Measurements from ENCODE around the gene CYB5RL.
A peak's percentile ranks its signal among the peaks of the same experiment; 100 is the strongest.
"Not testable (repeated sequence)": the region's sequence is repeated elsewhere in the genome, so short reads cannot be mapped to it uniquely, and the experiment has no call there.

The CYB5RL gene, protein sequence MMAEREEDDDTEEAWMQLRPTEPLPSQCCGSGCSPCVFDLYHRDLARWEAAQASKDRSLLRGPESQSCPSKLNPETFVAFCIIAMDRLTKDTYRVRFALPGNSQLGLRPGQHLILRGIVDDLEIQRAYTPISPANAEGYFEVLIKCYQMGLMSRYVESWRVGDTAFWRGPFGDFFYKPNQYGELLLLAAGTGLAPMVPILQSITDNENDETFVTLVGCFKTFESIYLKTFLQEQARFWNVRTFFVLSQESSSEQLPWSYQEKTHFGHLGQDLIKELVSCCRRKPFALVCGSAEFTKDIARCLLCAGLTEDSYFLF

DNA sequence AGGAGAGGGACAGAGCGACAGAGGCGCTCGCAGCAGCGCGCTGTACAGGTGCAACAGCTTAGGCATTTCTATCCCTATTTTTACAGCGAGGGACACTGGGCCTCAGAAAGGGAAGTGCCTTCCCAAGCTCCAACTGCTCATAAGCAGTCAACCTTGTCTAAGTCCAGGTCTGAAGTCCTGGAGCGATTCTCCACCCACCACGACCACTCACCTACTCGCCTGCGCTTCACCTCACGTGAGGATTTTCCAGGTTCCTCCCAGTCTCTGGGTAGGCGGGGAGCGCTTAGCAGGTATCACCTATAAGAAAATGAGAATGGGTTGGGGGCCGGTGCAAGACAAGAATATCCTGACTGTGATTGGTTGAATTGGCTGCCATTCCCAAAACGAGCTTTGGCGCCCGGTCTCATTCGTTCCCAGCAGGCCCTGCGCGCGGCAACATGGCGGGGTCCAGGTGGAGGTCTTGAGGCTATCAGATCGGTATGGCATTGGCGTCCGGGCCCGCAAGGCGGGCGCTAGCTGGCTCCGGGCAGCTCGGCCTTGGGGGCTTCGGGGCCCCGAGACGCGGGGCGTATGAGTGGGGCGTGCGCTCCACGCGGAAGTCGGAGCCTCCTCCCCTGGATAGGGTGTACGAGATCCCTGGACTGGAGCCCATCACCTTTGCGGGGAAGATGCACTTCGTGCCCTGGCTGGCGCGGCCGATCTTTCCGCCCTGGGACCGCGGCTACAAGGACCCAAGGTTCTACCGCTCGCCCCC lies at the start of gene CYB5RL, which contains the start of gene MRPL37:
CYB5RL (minus strand) TSS at position 266 of the 754 bp plus-strand sequence. CDS start 4,414 bp downstream, outside the sequence.
MRPL37 (plus strand) TSS at position 403 of the 754 bp plus-strand sequence; CDS start at position 480, 77 bp downstream.
- peak; percentile 98 for FAIRE-seq

DNA sequence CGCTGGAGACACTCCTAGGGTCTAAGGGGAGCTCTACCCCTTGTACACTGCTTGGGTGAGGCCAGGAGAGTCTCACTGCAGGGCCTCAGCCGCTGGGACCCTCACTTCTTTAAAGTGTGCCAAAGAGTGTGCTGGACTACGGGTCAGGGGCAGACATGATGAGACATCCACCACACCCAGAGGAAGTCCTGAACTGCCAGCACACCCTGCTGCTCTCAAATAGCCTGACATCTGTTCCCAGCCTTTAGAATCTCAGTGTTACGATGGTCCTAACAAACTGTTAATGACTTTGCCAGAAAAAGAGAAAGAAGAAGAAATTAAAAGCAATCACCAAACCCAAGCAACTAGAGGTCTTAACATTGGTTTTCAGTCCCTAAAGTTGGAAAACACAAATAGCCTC lies 49.1 kb upstream of the CYB5RL start:
- FAIRE-seq, result no peak

DNA sequence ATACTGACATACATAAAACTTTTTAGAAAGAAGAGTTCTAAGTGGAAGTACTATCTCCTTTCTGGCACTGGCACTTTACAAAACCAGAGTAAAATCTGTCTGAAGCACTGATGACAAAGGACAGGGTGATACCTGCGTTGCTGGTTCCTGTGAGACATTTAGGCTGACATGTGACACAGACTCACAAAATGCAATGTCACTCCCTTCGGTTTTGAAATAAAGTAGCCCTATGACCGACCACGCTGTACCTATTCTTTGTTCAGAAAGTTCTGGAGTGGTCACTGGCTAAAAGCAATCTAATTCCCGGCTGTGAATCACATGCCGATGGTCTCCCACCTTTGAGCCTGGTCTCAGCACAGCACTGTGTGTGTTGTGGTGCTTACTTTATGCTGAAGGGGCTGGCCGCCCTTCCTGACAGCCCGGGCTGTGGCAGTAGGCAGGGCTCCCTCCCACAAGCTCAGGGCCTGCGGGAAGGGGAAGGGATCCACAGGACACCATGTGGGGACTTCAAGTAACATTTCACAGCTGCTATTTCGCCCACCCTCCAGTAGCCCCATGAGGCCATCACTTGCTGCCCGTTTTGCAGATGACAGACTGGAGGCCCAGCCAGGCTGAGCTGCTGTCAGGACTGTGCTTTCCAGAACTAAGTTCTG lies 48.2 kb upstream of the CYB5RL start:
- FAIRE-seq, result no peak

DNA sequence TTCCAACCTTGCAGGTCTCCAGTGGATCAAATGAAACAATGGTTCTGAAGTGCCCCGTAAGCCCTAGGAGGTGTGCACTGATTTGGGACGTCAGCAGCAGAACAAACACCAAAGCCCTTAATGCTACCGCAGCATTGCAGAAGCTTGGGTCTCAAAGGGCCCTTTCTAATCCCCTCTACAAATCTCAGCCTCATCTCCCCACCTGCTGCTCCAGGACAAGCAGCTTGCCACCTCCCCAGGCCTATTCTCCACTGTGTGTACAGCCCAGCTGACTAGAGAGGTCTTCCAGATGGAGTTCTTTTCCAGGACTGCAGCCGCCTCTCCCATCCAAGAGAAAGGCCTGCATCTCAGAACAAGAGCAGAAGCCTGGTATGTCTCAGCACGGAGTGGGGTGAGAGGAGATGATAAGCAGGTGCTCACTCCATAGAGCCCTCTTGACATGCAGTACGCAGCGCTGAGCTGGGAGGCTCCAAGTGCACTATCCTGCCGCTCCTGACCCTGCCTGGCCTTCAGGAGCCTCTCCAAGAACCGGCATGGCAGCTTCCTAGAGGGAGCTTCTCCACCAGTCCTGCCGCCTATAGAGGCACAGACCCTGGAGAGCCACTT lies 46.4 kb upstream of the CYB5RL start:
- FAIRE-seq, result no peak

DNA sequence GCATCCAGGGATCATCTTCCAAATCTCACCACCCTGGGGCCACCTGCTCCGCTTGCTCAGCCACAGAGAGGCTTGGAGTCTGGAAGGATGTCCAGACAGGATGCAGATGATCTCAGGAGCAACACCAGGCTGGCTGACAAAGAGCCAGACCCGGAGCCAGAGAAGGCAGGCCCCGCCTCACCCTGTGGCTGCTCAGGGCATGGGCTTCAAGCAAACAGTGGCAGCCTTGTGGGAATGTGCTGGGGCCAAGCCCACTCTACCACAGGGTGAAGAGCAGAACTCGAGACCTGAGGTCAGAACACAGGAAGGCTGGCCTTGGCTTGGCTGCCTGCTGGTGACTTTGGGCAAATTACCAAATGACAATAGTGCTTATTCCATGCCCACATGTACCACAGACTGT lies 45.7 kb upstream of the CYB5RL start:
- no peak for FAIRE-seq

DNA sequence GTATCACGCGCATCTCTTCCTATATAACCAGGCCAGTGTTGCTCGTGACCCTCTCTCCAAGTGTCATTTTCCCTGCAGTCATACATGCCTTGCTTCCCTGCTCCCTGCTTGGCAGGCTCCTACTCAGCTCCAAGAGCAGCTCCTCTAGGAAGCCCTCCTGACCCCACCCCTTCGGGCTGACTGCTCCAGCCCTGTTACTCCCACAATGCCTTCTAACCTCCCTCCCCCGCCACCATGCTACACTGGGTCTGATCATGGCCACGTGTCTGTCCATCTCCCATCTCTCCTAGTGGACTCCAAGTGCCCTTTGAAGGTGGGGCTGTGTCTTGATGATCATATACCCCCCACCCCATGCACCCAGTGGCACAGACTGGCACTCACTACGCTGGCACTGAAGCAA lies 44.8 kb upstream of the CYB5RL start:
- no peak for FAIRE-seq

DNA sequence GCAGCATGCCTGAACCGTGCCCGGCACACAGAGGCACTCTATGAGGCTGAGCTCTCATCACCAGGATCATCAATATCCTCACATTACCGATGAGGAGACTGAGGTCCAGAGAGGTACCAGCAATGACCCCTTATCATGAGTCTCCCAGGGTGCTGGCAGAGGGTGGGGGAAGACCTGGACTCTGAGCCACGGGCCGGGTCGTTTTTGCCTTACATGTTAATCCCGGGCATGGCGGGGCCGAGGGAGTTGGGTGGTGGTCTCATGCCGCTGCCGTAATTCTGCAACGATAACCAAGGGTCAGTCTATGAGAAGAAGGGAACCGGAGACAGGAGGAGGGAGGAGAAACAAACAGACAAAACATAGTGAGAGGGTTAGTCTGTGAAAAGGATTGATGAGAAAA lies 43.2 kb upstream of the CYB5RL start:
- FAIRE-seq, result no peak

DNA sequence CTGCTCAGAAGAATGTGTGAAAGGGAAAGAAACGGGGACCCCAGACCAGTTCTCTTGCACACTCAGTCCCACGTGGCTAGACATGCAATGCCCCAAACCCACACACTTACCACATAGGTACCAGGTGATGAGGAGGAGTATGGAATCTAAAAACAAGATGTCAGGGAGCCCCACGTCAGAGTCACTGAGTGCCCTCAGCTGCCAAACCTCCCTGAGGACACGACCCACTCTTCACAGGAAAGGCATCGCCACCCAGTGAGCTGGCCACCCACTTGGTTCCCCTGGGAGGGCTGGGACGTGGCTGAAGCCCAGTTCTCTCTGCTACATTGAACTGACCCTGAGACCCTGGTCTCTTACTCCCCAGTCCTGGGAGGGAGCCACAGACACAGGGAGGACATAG lies 41.5 kb upstream of the CYB5RL start:
- no peak for FAIRE-seq

DNA sequence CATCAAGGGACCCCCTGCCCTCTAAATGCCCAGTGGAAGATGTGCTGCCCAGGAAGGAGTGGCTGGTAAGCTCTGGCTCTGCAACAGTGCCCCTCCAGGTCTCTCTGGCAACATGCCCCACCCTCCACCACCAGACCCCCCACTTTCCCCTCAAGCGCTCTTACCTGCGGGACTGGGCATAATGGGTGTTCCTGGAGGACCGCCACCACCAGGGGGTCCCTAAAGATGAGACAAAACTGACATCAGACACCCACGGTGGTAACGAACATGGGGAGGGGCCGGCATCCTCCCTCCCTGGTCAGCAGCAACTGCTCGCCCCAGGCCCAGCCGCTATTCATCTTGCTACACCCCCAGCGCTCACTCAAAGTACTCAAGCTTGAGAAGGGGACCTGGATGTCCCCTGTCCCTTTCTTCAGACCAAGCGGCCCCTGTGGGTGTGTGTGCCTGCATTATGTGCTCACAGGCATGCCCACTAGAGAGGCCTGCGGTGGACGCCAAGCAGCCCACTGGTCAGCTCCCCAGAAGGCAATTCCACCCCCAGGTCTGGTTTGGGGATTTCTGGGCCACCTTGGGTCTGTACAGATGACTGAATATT lies 41.0 kb upstream of the CYB5RL start:
- no peak for FAIRE-seq

DNA sequence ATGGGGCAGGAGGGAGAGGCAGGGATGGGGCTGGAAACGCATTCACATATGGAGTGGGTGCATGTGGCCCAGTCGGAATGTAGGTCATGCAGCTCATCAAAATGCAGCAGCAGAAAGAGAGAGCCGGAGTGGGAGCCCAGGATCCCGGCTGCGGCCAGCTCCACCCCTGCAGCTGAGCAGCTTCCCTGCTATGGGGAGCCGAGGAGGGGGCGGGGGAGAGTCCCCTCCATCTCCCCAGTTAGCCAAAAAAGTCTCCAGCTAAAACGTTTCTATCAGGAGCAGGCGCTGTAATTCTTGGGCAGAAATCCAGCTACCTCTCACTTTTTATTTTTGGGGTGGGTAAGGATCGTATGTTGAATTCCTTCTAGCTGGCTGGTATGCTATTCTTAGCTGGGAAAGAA lies 39.8 kb upstream of the CYB5RL start:
- FAIRE-seq, result no peak

DNA sequence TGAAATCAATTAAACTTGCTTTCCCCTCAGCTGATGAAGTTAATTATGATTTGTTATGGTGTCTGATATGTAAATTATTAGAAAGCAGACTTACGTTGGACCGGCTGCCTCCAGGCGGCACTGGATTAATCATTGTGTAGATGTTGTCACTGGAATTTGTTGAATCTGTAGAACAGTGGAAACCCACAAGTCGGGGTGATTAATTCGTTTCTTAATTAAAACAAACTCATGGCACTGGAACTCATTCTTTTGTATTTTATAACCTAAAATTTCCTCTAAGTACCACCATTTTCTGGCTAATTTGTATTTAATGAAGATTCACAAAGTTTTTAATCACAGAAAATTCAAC lies 39.2 kb upstream of the CYB5RL start:
- FAIRE-seq, result no peak

DNA sequence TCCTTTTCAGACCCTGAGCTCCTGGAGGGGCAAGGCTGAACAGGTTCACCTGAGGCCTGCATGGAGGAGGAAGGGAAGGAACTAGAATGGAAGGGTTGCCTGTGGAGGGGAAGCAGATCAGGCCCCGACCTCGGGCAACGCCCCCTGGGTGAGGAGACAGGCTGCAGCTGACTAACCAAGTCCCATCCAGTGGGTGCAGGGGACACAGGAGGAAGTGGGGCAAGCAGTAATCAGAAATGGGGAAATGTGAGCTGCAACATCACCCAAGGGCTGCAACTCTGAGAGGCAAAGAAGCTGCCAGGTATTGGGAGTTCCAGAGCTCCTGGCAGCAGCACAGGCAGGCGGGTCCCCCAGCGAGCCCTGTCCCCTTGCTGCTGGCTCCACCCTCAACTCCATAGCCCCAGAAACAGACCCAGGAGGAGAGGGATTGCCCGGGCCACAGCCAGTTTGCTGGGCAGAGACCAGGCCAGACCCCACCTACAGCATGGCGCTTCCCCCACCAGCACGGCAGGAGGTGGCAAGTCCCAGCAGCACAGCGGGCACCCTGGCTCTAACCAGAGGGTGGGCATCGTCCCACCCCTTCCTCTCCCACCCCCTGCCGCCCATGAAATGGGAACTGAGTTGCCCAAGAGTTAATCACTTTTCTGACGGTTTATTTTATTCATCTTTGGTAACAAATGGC lies 38.7 kb upstream of the CYB5RL start:
- FAIRE-seq, result no peak

DNA sequence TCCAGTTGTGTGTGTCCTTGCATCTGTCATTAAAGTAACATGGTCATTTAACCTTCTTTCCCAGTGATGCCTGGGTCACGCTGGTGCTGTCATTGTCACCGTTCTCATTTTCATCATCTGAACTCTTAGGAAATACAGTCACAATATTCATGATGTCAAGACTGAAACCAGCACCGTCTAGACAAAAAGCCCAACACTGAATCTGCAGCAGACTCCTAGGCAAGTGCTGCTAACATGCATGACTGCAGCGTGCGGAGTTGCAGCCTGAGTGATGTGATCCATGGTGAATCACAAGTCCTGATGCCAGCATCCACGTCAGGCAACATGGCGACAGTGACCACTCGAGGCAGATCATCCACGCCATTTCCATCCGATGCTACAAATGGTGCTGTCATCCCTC lies 37.8 kb upstream of the CYB5RL start:
- FAIRE-seq, result no peak

DNA sequence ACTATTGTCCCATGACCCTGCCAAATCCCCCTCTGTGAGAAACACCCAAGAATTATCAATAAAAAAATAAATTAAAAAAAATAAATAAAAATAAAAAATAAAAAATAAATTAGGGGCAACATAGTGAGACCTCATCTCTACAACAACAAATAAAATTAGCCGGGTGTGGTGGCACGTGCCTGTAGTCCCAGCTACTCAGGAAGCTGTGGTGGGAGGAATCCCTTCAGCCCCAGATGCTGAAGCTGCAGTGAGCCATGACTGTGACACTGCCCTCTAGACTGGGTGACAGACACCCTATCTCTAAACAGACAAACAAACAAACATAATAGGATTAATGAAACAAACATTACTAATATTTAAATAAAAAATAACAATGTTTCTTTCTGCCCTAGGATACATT lies 34.5 kb upstream of the CYB5RL start:
- no peak for FAIRE-seq

DNA sequence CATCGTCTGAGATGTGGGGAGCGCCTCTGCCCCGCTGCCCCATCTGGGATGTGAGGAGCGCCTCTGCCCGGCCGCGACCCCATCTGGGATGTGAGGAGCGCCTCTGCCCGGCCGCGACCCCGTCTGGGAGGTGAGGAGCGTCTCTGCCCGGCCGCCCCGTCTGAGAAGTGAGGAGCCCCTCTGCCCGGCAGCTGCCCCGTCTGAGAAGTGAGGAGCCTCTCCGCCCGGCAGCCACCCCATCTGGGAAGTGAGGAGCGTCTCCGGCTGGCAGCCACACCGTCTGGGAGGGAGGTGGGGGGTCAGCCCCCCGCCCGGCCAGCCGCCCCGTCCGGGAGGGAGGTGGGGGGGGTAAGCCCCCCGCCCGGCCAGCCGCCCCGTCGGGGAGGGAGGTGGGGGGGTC lies 33.4 kb upstream of the CYB5RL start:
- FAIRE-seq, result not testable (repeated sequence)

DNA sequence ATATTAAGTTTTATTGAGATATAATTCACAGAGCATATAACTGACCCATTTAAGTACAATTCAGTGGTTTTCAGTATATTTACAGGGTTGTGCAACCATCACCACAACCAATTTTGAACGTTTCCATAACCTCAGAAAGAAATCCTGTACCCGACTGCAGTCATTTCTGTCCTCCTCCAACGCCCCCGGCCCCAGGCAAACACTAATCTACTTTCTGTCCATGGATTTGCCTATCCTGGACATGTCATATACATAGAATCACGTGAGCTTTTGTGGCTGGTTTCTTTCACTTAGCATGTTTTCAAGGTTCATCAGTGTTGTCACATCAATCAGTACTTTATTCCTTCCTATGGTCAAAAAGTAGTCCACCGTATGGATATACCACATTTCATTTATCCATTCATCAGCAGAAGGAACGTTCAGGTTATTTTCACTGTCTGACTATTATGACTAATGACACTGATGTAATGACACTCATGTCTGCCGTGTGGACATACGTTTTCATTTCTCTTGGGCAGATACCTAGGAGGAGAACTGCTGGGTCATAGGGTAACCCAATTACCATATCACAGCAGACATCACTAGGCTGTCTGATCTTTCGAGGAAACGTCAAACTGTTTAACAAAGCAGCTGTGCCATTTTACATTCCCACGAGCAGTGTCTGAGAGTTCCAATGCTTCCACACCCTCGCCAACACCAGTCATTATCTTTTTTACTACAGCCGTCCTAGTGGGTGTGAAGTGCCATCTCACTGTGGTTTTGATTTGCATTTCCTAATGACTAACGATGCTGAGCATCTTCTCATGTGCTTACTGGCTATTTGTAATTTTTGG lies 30.9 kb upstream of the CYB5RL start:
- FAIRE-seq, result no peak

DNA sequence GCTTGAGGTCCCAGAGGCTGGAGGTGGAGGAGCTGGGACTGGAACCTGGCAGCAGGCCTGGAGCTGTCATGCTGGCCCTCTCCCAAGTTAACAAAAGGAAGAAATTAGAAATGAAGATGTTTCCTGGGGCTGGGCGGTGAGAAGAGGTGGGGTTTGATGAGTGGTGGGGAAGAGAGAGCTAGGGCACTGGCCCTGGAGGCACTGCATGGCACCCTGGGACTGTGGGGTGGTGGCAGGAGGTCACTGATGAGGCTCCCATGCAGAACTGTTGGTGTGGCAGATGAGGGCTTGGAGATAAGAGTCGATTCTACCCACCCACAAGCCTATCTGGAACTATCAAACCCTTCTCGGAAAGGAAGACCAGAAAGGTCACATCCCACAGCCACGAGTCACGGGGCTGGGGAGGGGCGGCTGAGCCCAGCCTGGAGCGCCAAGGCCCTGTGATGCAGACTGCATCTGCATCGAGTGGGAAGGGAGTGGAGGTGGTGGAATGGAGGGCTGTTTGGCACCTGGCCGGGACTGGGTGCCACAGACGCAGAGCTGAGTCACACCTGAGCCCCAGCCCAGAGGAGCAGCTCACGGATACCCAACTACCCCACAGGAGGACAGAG lies 29.6 kb upstream of the CYB5RL start:
- no peak for FAIRE-seq

DNA sequence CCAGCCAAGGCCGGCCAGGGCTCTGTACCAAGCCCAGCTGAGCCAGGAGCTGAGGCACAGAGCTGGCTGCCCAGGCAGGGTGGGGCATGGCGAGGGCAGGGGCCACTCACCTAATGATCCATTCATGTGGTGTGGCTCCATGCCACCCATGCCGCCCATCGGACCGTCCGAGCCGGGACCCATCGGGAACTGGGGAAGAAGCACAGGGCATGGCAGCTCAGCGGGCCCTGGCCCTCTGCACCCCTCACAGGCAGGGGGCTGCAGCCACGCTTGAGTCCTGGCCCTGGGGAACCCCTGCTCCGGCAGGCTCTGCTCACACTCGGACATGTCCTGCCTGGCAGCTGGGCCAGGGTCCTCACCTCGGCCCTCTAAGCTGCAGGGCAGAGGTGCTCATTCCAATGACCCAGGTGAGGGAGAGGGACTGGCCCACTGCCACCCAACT lies 28.8 kb upstream of the CYB5RL start:
- FAIRE-seq, result no peak

DNA sequence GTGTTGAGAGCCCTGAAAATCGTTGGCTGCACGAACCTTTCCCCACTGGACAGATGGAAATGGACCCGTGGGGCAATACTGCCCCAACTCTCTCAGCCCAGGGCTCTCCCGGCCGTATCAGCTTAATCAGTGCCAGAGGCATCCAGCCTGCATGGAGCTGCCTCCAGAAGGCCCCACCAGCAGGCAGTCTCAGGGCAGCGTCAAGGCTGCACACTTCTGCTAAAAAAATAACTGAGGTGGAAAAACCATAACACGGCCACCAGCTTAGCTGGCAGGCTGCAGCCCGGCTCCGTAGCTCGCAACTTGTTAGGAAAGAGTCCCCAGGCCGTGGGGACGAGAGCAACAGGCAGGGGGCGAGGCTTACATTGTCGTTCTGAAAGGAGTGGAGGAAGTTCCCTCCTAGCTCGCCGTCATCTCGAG lies 28.1 kb upstream of the CYB5RL start:
- FAIRE-seq, result no peak

DNA sequence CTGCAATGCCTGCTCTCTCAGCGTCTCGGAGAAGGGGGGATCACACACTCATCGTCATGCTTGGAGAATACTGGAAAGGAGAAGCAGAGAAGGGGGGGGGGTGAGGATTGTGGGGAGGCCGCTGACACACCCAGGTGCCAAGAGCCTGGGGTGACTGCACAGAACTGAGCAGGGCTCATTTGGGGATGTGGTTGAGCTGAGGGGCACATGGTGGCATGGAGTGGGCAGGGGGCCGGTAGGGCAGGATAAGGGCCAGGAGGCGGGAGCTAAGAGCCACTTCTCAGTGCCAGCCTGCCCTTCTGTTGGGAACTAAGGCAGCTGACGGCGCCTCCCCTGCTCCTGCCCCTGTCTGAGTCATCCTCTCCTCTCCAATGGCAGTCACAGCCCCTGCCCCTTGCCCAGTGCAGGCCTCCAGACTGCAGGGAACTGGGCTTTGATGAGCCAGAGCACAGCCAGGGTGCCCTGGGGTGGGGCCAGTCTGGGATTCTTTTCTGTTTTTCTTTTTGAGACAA lies 27.3 kb upstream of the CYB5RL start:
- FAIRE-seq, result no peak

All from G401.6 (cell line).